GM23338 (cell line): ENCODE measurements around the gene F2. TPM values are rescaled to one million over a fixed set of nuclear protein-coding genes. Genes with fewer than 3 reads are reported as not detected.

Source experiments
- ATAC-seq: fragments of 200-7000 bp; cut with Tn5 transposase; 3 replicates; pipeline ENCODE4 v1.9.1; 2020
- DNase-seq: peaks from one replicate; pipeline ENCODE4 v3.0.0-alpha.2; 2015; ENCODE audit warnings: low spot score
- H2AFZ ChIP-seq: fragments of 200-600 bp; sonication (generic); 2 replicates; pipeline ENCODE4 v1.8.0; 2016; ENCODE audit warnings: antibody characterized with exemption, mild to moderate bottlenecking, moderate library complexity
- H3F3A ChIP-seq: fragments of 200-600 bp; sonication (generic); replicated peaks from 2 replicates; pipeline ENCODE4 v1.8.0; 2017; ENCODE audit warnings: antibody characterized with exemption, mixed run types, low read depth
- H3K27ac ChIP-seq: fragments of 200-600 bp; sonication (generic); 2 replicates; pipeline ENCODE4 v1.6.1; 2016; ENCODE audit warnings: low read depth
- H3K27me3 ChIP-seq: fragments of 200-600 bp; sonication (generic); 2 replicates; pipeline ENCODE4 v1.8.0; 2016; ENCODE audit warnings: mild to moderate bottlenecking, mixed run types, moderate library complexity; ENCODE audit not compliant: insufficient read depth
- H3K36me3 ChIP-seq: fragments of 200-600 bp; sonication (generic); 2 replicates; pipeline ENCODE4 v1.8.0; 2016; ENCODE audit warnings: mild to moderate bottlenecking; ENCODE audit not compliant: insufficient read depth
- H3K4me1 ChIP-seq: fragments of 200-600 bp; sonication (generic); 2 replicates; pipeline ENCODE4 v1.8.0; 2016; ENCODE audit warnings: mild to moderate bottlenecking, moderate library complexity; ENCODE audit not compliant: insufficient read depth
- H3K4me2 ChIP-seq: fragments of 200-600 bp; sonication (generic); 2 replicates; pipeline ENCODE4 v1.7.1; 2017; ENCODE audit warnings: mixed run types
- H3K4me3 ChIP-seq: fragments of 200-600 bp; sonication (generic); 2 replicates; pipeline ENCODE4 v1.6.1; 2016; ENCODE audit warnings: mixed run types
- H3K79me2 ChIP-seq: fragments of 200-600 bp; sonication (generic); replicated peaks from 2 replicates; pipeline ENCODE4 v1.8.0; 2017; ENCODE audit warnings: mild to moderate bottlenecking; ENCODE audit not compliant: insufficient read depth
- H3K9me2 ChIP-seq: fragments of 200-600 bp; sonication (generic); 2 replicates; pipeline ENCODE4 v1.8.0; 2017; ENCODE audit not compliant: insufficient read depth
- H4K20me1 ChIP-seq: fragments of 200-600 bp; sonication (generic); replicated peaks from 2 replicates; pipeline ENCODE4 v1.8.0; 2017; ENCODE audit warnings: mild to moderate bottlenecking; ENCODE audit not compliant: insufficient read depth
- H3K27ac Mint-ChIP-seq: 2 replicates; pipeline ENCODE4 v1.8.0; 2020; ENCODE audit warnings: inconsistent platforms, mild to moderate bottlenecking, moderate library complexity, mixed read lengths
- H3K27me3 Mint-ChIP-seq: 3 replicates; pipeline ENCODE4 v1.8.0; 2022; ENCODE audit warnings: low read depth, mild to moderate bottlenecking, moderate library complexity, mixed read lengths, inconsistent platforms; ENCODE audit not compliant: insufficient read depth, poor library complexity
- H3K36me3 Mint-ChIP-seq: 3 replicates; pipeline ENCODE4 v1.8.0; 2021; ENCODE audit warnings: low read depth, mild to moderate bottlenecking, inconsistent platforms, moderate library complexity, mixed read lengths
- H3K4me1 Mint-ChIP-seq: 3 replicates; pipeline ENCODE4 v1.8.0; 2020; ENCODE audit warnings: mild to moderate bottlenecking, inconsistent platforms, mixed read lengths
- H3K4me3 Mint-ChIP-seq: 3 replicates; pipeline ENCODE4 v1.8.0; 2021; ENCODE audit warnings: moderate library complexity, mild to moderate bottlenecking, inconsistent platforms, mixed read lengths
- H3K9me3 Mint-ChIP-seq: 3 replicates; pipeline ENCODE4 v1.8.0; 2020; ENCODE audit warnings: moderate library complexity, mild to moderate bottlenecking, inconsistent platforms, mixed read lengths
- EZH2phosphoT487 ChIP-seq: fragments of 200-600 bp; sonication (generic); IDR thresholded peaks from one replicate; pipeline ENCODE4 v1.8.1; 2018; ENCODE audit warnings: antibody characterized with exemption; ENCODE audit not compliant: unreplicated experiment
- ZNF462 ChIP-seq: fragments of 250-450 bp; sonication (Bioruptor Pico); IDR thresholded peaks from 2 replicates; pipeline ENCODE4 v1.5.0; 2020; ENCODE audit warnings: mild to moderate bottlenecking, moderate library complexity
- polyA plus RNA-seq: library from polyadenylated mRNA; unstranded; fragments of >200 nt; fragmentation: Nextera tagmentation; extraction: Ambion mirVana; gene quantifications from 2 replicates; pipeline ENCODE4 v1.2.1, GENCODE V29; 2016
- total RNA-seq: library from RNA; depleted of rRNA; stranded (reverse); fragments of >200 nt; shearing (Covaris generic); gene quantifications from 2 replicates; pipeline ENCODE4 v1.2.3, GENCODE V29; 2014
- TF ChIP-seq, protein P1 (sequence below): IDR thresholded peaks from one replicate; pipeline ENCODE4 v1.6.1; 2018; ENCODE audit warnings: antibody characterized with exemption; ENCODE audit not compliant: unreplicated experiment
- TF ChIP-seq, protein P2 (sequence below): IDR thresholded peaks from 2 replicates; pipeline ENCODE4 v1.6.1; 2016; ENCODE audit warnings: antibody characterized with exemption

Gene F2
- total and polyA plus RNA-seq, 2 experiments from 2014 or later: 0.21 TPM; not detected in 1

- TF ChIP-seq, protein P1, sequence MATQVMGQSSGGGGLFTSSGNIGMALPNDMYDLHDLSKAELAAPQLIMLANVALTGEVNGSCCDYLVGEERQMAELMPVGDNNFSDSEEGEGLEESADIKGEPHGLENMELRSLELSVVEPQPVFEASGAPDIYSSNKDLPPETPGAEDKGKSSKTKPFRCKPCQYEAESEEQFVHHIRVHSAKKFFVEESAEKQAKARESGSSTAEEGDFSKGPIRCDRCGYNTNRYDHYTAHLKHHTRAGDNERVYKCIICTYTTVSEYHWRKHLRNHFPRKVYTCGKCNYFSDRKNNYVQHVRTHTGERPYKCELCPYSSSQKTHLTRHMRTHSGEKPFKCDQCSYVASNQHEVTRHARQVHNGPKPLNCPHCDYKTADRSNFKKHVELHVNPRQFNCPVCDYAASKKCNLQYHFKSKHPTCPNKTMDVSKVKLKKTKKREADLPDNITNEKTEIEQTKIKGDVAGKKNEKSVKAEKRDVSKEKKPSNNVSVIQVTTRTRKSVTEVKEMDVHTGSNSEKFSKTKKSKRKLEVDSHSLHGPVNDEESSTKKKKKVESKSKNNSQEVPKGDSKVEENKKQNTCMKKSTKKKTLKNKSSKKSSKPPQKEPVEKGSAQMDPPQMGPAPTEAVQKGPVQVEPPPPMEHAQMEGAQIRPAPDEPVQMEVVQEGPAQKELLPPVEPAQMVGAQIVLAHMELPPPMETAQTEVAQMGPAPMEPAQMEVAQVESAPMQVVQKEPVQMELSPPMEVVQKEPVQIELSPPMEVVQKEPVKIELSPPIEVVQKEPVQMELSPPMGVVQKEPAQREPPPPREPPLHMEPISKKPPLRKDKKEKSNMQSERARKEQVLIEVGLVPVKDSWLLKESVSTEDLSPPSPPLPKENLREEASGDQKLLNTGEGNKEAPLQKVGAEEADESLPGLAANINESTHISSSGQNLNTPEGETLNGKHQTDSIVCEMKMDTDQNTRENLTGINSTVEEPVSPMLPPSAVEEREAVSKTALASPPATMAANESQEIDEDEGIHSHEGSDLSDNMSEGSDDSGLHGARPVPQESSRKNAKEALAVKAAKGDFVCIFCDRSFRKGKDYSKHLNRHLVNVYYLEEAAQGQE: no peak
- TF ChIP-seq, protein P2, sequence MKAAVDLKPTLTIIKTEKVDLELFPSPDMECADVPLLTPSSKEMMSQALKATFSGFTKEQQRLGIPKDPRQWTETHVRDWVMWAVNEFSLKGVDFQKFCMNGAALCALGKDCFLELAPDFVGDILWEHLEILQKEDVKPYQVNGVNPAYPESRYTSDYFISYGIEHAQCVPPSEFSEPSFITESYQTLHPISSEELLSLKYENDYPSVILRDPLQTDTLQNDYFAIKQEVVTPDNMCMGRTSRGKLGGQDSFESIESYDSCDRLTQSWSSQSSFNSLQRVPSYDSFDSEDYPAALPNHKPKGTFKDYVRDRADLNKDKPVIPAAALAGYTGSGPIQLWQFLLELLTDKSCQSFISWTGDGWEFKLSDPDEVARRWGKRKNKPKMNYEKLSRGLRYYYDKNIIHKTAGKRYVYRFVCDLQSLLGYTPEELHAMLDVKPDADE: no peak
- TF ChIP-seq EZH2phosphoT487: no peak
These were observed 14.2 kb downstream of the F2 start (continued) for GRCh38 chr11:46733234-46733633.

- no peak for ATAC-seq
- H3K27me3 Mint-ChIP-seq: peaks cover 8% of the 10 kb centered on the region
- H3K36me3 Mint-ChIP-seq: peaks cover 7% of the 10 kb centered on the region; the same call in 2 of the 3 replicates
- peaks cover 7% of the 10 kb centered on the region; the same call in 2 of the 3 replicates for H3K4me1 Mint-ChIP-seq
- H3K4me2 ChIP-seq: no peak overlapping the region
- 0 out of 2 replicates have a peak, but pooled peaks cover 7% of the 10 kb centered on the region for H3F3A ChIP-seq
- no peak for TF ChIP-seq EZH2phosphoT487
- no peak for TF ChIP-seq ZNF462 (CRISPR knock-in tag)
- no peak overlapping the region for H3K4me3 ChIP-seq
- no peak overlapping the region for H3K27ac Mint-ChIP-seq
- no peaks in the 10 kb centered on the region for H3K36me3 ChIP-seq
- H3K4me1 ChIP-seq: no peaks in the 10 kb centered on the region
- no peaks in the 10 kb centered on the region for H3K9me2 ChIP-seq
- H3K79me2 ChIP-seq: no peaks in the 10 kb centered on the region
- no peaks in the 10 kb centered on the region; the same call in 2 of the 3 replicates for H3K9me3 Mint-ChIP-seq
- no peak overlapping the region for H3K4me3 Mint-ChIP-seq
- H4K20me1 ChIP-seq: no peaks in the 10 kb centered on the region; the same call in 1 of the 2 replicates
- no peaks in the 10 kb centered on the region for H3K27me3 ChIP-seq
- H2AFZ ChIP-seq: no peak overlapping the region
- H3K27ac ChIP-seq: no peak overlapping the region
- no peak for DNase-seq
These were observed 17.1 kb downstream of the F2 start for GRCh38 chr11:46736146-46736545.
